ENCODE measurements around the gene MRPL51.

The MRPL51 gene

GRCh38 chr12:6457220-6457945 is 35.7 kb downstream of the MRPL51 start:
- no peaks in the 10 kb centered on the region for H3K27me3 ChIP-seq (ENCODE audit: insufficient read depth, low read length)
- no peak overlapping the region for H4K91ac ChIP-seq (ENCODE audit: low read depth, low read length)
- no peak overlapping the region for H3K9ac ChIP-seq (ENCODE audit: low read length)
- no peaks in the 10 kb centered on the region for H3K4me1 ChIP-seq (ENCODE audit: control insufficient read depth in 1 of 2, insufficient read depth in 2 of 2, low read length in 2 of 2)
- H3K79me1 ChIP-seq (ENCODE audit: low read length): no peaks in the 10 kb centered on the region
- H3K4me2 ChIP-seq (ENCODE audit: low read length): no peak overlapping the region
- no peak overlapping the region for H2BK12ac ChIP-seq (ENCODE audit: low read length)
- no peak overlapping the region for H3K23ac ChIP-seq (ENCODE audit: low read length)
- no peak overlapping the region for H2AFZ ChIP-seq (ENCODE audit: insufficient read depth, low read length, poor library complexity)
- H2AK5ac ChIP-seq (ENCODE audit: low read length): no peak overlapping the region
- no peak overlapping the region for H3K14ac ChIP-seq (ENCODE audit: low read length)
- no peak for DNase-seq
- no peak overlapping the region for H4K8ac ChIP-seq (ENCODE audit: low read depth, low read length)
- no peak overlapping the region for H4K12ac ChIP-seq (ENCODE audit: low read depth, low read length)
- no peak overlapping the region for H3K27ac ChIP-seq (ENCODE audit: low read depth, low read length)
- H3K9me3 ChIP-seq (ENCODE audit: insufficient read depth, low read depth, low read length): peaks cover 3% of the 10 kb centered on the region
- no peak overlapping the region for H3K4me3 ChIP-seq (ENCODE audit: low read depth, low read length)
- no CpG with 5 or more reads among the region's 12 CpGs for WGBS (ENCODE audit: extremely low coverage, insufficient coverage, insufficient read length)
- H2BK120ac ChIP-seq (ENCODE audit: insufficient read depth, low read length, poor library complexity): no peak overlapping the region
- no peak overlapping the region for H3K18ac ChIP-seq (ENCODE audit: low read length)
- H3K79me2 ChIP-seq (ENCODE audit: control insufficient read depth, insufficient read depth, low read length, poor library complexity): no peaks in the 10 kb centered on the region
- peaks cover 11 to 19% of the 10 kb centered on the region in 2 experiments for H3K36me3 ChIP-seq (ENCODE audit: control insufficient read depth in 1 of 2, insufficient read depth in 2 of 2, low read length in 2 of 2)
- no peak overlapping the region for H3K4ac ChIP-seq (ENCODE audit: low read depth, low read length)
- H2BK5ac ChIP-seq (ENCODE audit: low read depth, low read length, poor library complexity): no peak overlapping the region

DNA sequence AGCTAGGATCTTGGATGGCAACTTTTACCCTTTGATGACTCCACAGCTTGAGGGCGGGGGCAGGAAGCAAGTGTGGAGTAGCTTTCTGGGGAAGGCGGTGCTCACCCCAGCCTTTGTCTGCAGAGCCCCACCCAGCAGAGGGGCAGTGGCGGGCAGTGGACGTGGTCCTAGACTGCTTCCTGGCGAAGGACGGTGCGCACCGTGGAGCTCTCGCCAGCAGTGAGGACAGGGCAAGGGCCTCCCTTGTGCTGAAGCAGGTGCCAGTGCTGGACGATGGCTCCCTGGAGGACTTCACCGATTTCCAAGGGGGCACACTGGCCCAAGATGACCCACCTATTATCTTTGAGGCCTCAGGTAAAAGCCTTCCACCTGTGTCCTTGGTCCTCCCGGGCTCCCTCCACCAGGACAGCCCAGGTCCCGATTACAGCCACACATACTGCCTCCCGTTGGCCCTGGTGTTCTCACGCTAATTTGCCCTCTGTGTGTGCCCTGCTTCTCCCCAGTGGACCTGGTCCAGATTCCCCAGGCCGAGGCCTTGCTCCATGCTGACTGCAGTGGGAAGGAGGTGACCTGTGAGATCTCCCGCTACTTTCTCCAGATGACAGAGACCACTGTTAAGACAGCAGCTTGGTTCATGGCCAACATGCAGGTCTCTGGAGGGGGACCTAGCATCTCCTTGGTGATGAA is 40.0 kb downstream of the MRPL51 start:
- Histone ChIP-seq H3K79me2 (ENCODE audit: control insufficient read depth, insufficient read depth, low read length, poor library complexity) (no peaks in the 10 kb centered on the region), H3K27me3 (ENCODE audit: insufficient read depth, low read length) (no peaks in the 10 kb centered on the region)
- WGBS (ENCODE audit: extremely low coverage, insufficient coverage, insufficient read length): no CpG with 5 or more reads among the region's 17 CpGs

DNA sequence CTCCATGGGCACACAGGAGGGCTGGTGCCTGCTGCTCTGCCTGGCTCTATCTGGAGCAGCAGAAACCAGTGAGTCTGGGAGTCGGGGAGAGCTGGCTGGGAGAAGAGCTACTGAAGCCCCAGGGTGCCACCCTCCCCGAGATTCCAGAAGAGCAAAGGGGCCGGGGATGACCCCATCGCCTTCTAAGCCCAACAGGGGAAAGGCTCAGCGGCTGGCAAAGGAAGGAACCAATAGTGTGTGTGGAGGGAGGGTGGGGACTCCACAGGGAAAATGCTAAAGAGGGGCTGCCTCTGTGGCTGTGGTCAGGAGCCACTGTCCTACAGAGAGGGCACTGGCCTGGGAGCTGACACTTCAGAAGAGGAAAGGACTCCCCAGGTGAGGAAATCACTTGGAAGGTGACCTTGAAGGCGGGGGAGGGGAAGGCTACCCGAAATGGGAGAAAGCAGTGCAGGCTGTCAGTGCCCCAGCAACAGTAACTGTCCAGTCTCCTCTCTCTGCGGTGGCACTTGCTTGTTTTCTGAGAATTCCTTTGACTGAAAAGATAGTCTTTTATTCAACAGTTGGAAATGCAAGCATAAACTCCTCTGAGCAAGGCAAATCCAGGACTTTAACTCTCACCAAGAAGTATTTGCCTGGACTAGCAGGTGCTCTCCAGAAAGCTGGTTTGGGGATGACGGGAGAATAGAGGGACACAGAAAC is 40.7 kb downstream of the MRPL51 start:
- peaks cover 3% of the 10 kb centered on the region for H3K9me3 ChIP-seq (ENCODE audit: insufficient read depth, low read depth, low read length)
- H3K79me1 ChIP-seq (ENCODE audit: low read length): peaks cover 3% of the 10 kb centered on the region
- no peaks in the 10 kb centered on the region for H3K36me3 ChIP-seq (ENCODE audit: control insufficient read depth in 1 of 2, insufficient read depth in 2 of 2, low read length in 2 of 2)
- peak overlapping the region; percentile 17 for H2BK12ac ChIP-seq (ENCODE audit: low read length)
- H3K4me2 ChIP-seq (ENCODE audit: low read length): no peak overlapping the region
- no peak overlapping the region for H3K27ac ChIP-seq (ENCODE audit: low read depth, low read length)
- peak overlapping the region; percentile 26 for H3K14ac ChIP-seq (ENCODE audit: low read length)
- no peak overlapping the region for H4K12ac ChIP-seq (ENCODE audit: low read depth, low read length)
- no peak for DNase-seq
- no peak overlapping the region for H3K9ac ChIP-seq (ENCODE audit: low read length)
- H2BK120ac ChIP-seq (ENCODE audit: insufficient read depth, low read length, poor library complexity): no peak overlapping the region
- H4K8ac ChIP-seq (ENCODE audit: low read depth, low read length): peak overlapping the region; percentile 79
- peak overlapping the region; percentile 24 for H2AK5ac ChIP-seq (ENCODE audit: low read length)
- no peak overlapping the region for H3K4me3 ChIP-seq (ENCODE audit: low read depth, low read length)
- WGBS (ENCODE audit: extremely low coverage, insufficient coverage, insufficient read length): no CpG with 5 or more reads among the region's 9 CpGs
- no peak overlapping the region for H2BK5ac ChIP-seq (ENCODE audit: low read depth, low read length, poor library complexity)
- H4K91ac ChIP-seq (ENCODE audit: low read depth, low read length): peak overlapping the region; percentile 22
- H3K18ac ChIP-seq (ENCODE audit: low read length): no peak overlapping the region
- no peak overlapping the region for H3K4ac ChIP-seq (ENCODE audit: low read depth, low read length)
- no peaks in the 10 kb centered on the region for H3K79me2 ChIP-seq (ENCODE audit: control insufficient read depth, insufficient read depth, low read length, poor library complexity)
- H3K4me1 ChIP-seq (ENCODE audit: control insufficient read depth in 1 of 2, insufficient read depth in 2 of 2, low read length in 2 of 2): peaks cover 15% of the 10 kb centered on the region in 2 experiments
- H3K27me3 ChIP-seq (ENCODE audit: insufficient read depth, low read length): no peaks in the 10 kb centered on the region
- no peak overlapping the region for H3K23ac ChIP-seq (ENCODE audit: low read length)
- no peak overlapping the region for H2AFZ ChIP-seq (ENCODE audit: insufficient read depth, low read length, poor library complexity)

More for the DNA sequence above, 40.0 kb downstream of the MRPL51 start:
- H3K4me2 ChIP-seq (ENCODE audit: low read length): no peak overlapping the region
- H2BK5ac ChIP-seq (ENCODE audit: low read depth, low read length, poor library complexity): no peak overlapping the region
- H4K91ac ChIP-seq (ENCODE audit: low read depth, low read length): no peak overlapping the region
- no peak overlapping the region for H3K18ac ChIP-seq (ENCODE audit: low read length)
- no peak overlapping the region for H3K27ac ChIP-seq (ENCODE audit: low read depth, low read length)
- peaks cover 15% of the 10 kb centered on the region in 2 experiments for H3K4me1 ChIP-seq (ENCODE audit: control insufficient read depth in 1 of 2, insufficient read depth in 2 of 2, low read length in 2 of 2)
- H3K4me3 ChIP-seq (ENCODE audit: low read depth, low read length): no peak overlapping the region
- no peak overlapping the region for H4K12ac ChIP-seq (ENCODE audit: low read depth, low read length)
- no peak overlapping the region for H2BK12ac ChIP-seq (ENCODE audit: low read length)
- H3K14ac ChIP-seq (ENCODE audit: low read length): no peak overlapping the region
- no peak overlapping the region for H2AFZ ChIP-seq (ENCODE audit: insufficient read depth, low read length, poor library complexity)
- H2BK120ac ChIP-seq (ENCODE audit: insufficient read depth, low read length, poor library complexity): no peak overlapping the region
- DNase-seq: no peak
- no peak overlapping the region for H3K9ac ChIP-seq (ENCODE audit: low read length)
- no peak overlapping the region for H3K4ac ChIP-seq (ENCODE audit: low read depth, low read length)
- H3K36me3 ChIP-seq (ENCODE audit: control insufficient read depth in 1 of 2, insufficient read depth in 2 of 2, low read length in 2 of 2): no peaks in the 10 kb centered on the region
- H4K8ac ChIP-seq (ENCODE audit: low read depth, low read length): no peak overlapping the region
- no peak overlapping the region for H2AK5ac ChIP-seq (ENCODE audit: low read length)
- H3K23ac ChIP-seq (ENCODE audit: low read length): no peak overlapping the region
- H3K79me1 ChIP-seq (ENCODE audit: low read length): peaks cover 3% of the 10 kb centered on the region
- peaks cover 3% of the 10 kb centered on the region for H3K9me3 ChIP-seq (ENCODE audit: insufficient read depth, low read depth, low read length)

- no peaks in the 10 kb centered on the region for H3K79me2 ChIP-seq (ENCODE audit: control insufficient read depth, insufficient read depth, low read length, poor library complexity)
- no peak within 1 kb of the TSS for H3K18ac ChIP-seq (ENCODE audit: low read length)
- H4K8ac ChIP-seq (ENCODE audit: low read depth, low read length): peak within 1 kb of the TSS; percentile 79
- peak within 1 kb of the TSS; percentile 34 for H2BK12ac ChIP-seq (ENCODE audit: low read length)
- peak within 1 kb of the TSS; percentile 22 for H4K91ac ChIP-seq (ENCODE audit: low read depth, low read length)
- H3K9me3 ChIP-seq (ENCODE audit: insufficient read depth, low read depth, low read length): peaks cover 3% of the 10 kb centered on the region
- H3K4me1 ChIP-seq (ENCODE audit: control insufficient read depth in 1 of 2, insufficient read depth in 2 of 2, low read length in 2 of 2): peaks cover 15% of the 10 kb centered on the region in 2 experiments
- H2BK5ac ChIP-seq (ENCODE audit: low read depth, low read length, poor library complexity): no peak within 1 kb of the TSS
- no peaks in the 10 kb centered on the region for H3K27me3 ChIP-seq (ENCODE audit: insufficient read depth, low read length)
- peak within 1 kb of the TSS; percentile 73 for H2AK5ac ChIP-seq (ENCODE audit: low read length)
- DNase-seq: peak; percentile 72 to 78
- peak within 1 kb of the TSS; percentile 49 for H4K12ac ChIP-seq (ENCODE audit: low read depth, low read length)
- H3K23ac ChIP-seq (ENCODE audit: low read length): no peak within 1 kb of the TSS
- no peak within 1 kb of the TSS for H3K27ac ChIP-seq (ENCODE audit: low read depth, low read length)
- H3K79me1 ChIP-seq (ENCODE audit: low read length): peaks cover 3% of the 10 kb centered on the region
- H3K4ac ChIP-seq (ENCODE audit: low read depth, low read length): no peak within 1 kb of the TSS
- no peak within 1 kb of the TSS for H2BK120ac ChIP-seq (ENCODE audit: insufficient read depth, low read length, poor library complexity)
- peak within 1 kb of the TSS; percentile 26 for H3K14ac ChIP-seq (ENCODE audit: low read length)
- H3K36me3 ChIP-seq (ENCODE audit: control insufficient read depth in 1 of 2, insufficient read depth in 2 of 2, low read length in 2 of 2): no peaks in the 10 kb centered on the region
- WGBS (ENCODE audit: extremely low coverage, insufficient coverage, insufficient read length): no CpG with 5 or more reads among the region's 27 CpGs
- H3K4me2 ChIP-seq (ENCODE audit: low read length): peak within 1 kb of the TSS; percentile 48
- peak within 1 kb of the TSS; percentile 41 for H3K4me3 ChIP-seq (ENCODE audit: low read depth, low read length)
- H3K9ac ChIP-seq (ENCODE audit: low read length): no peak within 1 kb of the TSS
- peak within 1 kb of the TSS; percentile 4 for H2AFZ ChIP-seq (ENCODE audit: insufficient read depth, low read length, poor library complexity)
These were observed 41.5 kb downstream of the MRPL51 start, which contains the start of gene TAPBPL for GRCh38 chr12:6451348-6452244. Gene TAPBPL, plus strand, starts transcription at chr12:6452042. Its CDS starts 207 bp downstream, at chr12:6452249.
